Measurements from ENCODE around the gene SLC22A23.

DNA sequence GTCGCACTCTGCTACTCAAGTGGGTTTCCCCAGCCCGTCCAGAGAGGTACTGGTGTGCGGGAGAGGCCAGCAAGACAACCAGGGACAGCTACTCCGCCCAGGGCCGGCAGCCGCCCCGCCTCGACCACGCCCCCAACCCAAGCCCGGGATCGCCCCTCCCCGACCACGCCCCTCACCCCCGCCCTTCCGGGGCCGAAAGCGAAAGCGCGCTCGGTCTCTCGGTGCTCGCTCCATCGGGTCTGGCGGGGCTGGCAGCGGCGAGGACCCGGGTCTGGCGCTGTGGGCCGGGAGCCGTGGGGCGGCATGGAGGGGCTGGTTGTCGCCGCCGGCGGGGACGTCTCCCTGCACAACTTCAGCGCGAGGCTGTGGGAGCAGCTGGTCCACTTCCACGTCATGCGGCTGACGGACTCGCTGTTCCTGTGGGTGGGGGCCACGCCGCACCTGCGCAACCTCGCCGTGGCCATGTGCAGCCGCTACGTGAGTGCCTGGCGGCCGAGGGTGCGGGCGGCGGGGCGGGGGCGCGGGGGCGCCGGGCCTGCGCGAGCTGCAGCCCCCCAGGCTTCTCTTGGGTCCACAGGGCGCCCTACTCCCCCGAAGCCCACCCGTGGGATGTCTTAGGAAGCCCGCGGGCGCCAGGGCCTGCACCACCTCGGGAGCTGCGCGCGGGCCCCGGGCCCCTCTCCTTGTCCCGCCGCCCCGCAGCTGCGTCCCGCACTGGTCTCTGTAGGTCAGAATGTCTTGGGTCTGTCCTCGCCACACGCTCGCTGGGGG lies 197.9 kb downstream of the SLC22A23 start, which contains the start of gene PSMG4:
- TF ChIP-seq, protein P1, sequence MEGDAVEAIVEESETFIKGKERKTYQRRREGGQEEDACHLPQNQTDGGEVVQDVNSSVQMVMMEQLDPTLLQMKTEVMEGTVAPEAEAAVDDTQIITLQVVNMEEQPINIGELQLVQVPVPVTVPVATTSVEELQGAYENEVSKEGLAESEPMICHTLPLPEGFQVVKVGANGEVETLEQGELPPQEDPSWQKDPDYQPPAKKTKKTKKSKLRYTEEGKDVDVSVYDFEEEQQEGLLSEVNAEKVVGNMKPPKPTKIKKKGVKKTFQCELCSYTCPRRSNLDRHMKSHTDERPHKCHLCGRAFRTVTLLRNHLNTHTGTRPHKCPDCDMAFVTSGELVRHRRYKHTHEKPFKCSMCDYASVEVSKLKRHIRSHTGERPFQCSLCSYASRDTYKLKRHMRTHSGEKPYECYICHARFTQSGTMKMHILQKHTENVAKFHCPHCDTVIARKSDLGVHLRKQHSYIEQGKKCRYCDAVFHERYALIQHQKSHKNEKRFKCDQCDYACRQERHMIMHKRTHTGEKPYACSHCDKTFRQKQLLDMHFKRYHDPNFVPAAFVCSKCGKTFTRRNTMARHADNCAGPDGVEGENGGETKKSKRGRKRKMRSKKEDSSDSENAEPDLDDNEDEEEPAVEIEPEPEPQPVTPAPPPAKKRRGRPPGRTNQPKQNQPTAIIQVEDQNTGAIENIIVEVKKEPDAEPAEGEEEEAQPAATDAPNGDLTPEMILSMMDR (IDR thresholded peaks at IDR 0.05; ENCODE audit: low read length) = no peak
- TF ChIP-seq EZH2 (optimal IDR thresholded peaks at IDR 0.05; ENCODE audit: low read depth, low read length) (no peak), EZH2phosphoT487 (IDR thresholded peaks at IDR 0.05; ENCODE audit: low read length) (no peak)

All from MM.1S (cell line).